ENCODE results near the gene CCDC146.

CCDC146 gene

GRCh38 chr7:77335581-77335980 is 213.2 kb downstream of the CCDC146 start:
- DNase-seq: no peak

- no peak for DNase-seq
Observed at GRCh38 chr7:77337456-77337990, 215.1 kb downstream of the CCDC146 start.

- no peak for DNase-seq
Observed at GRCh38 chr7:77338260-77338659, 215.8 kb downstream of the CCDC146 start.

- no peak for DNase-seq
Observed at GRCh38 chr7:77338883-77339629, 216.6 kb downstream of the CCDC146 start.

- no peak for DNase-seq
Observed at GRCh38 chr7:77339726-77340125, 217.3 kb downstream of the CCDC146 start.
